ENCODE measurements around the gene NOS1AP.
A peak's percentile ranks its signal among the peaks of the same experiment; 100 is the strongest.

NOS1AP gene

DNA sequence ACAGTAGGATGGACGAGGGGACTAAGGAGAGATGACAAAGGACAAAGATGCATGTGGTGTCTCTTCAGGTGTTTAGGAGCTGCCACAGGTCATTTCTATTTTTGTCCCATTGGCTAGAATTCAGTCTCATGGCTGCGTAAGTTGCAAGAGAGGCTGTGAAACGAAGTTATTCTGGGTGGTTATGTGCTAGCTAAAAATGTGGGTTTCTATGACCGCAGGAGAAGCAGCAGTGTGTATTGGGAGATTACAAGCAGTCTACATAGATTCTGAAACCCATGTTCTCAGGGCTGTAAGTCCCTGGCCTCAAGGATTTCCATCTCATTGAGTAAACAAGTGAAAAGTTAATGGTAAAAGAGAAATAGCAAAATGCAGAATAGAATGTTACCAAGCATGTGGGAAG lies 196.5 kb downstream of the NOS1AP start:
- no peak for DNase-seq

DNA sequence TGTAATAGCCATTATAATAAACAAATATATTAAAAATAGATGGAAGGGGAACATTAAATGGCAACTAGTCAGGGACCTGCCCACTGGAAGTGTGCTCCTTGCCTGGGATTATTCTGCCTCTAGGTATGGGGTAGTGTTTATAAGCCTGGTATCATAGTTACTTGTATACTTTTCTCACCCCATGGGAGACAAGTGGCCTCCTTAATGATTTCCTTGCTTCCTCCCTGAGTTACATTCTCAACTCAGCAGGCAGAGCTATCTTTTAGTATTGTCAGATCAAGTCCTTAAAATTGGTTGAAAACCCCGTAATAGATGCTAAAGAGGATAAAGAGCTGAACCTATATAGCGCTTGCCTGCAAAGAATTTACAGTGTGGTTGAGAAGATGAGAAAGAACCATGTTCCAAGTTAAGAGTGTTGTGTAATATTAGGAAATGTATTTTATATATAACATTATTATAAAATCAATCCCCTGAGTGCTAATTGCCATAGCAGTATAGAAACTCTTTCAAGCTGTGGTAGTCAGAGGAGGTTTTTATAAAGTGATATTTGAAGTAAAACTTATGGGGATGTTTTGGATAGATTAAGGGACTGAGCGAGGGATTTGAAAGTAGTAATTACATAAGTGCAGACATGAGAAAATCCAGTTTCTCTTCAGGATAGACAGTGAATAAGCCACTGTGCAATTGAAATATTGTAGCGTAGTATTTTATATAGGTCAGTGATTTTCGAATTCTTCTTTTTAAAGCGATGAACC lies 200.7 kb downstream of the NOS1AP start:
- DNase-seq = no peak

DNA sequence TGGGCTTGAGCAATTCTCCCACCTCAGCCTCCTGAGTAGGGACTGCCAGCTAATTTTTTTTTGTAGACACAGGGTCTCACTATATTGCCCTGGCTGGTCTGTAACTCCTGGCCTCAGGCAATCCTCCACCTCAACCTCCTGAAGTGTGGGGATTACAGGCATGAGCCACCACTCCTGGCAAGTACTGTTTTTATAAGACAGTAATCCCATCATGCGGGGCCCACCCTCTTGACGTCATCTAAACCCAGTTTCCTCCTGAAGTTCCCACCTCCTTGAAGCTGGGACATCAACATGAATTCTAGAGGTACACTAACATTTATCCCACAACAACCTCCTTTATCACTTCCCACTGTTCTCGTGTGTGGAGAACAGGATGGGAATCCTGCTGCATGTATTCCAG lies 202.5 kb downstream of the NOS1AP start:
- no peak for DNase-seq

DNA sequence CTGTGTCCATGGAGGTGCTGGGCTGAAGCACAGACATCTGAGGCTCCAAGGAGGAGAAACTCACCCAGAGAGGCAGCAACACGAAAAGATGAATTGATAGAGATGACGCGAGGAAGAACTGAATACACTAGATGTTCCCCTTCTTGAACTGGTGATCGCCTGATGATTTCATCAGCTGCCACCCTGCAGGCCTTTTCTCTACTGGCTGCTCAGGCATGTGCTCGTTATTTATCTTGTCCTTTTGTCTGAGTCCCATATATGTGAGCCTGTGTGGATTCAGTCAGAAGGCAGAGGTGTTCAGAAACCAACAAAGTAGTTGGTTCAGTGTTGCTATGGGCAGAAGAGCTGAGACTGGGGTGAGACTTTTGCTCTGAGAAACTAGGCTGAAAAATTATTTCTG lies 202.9 kb downstream of the NOS1AP start:
- DNase-seq = no peak

DNA sequence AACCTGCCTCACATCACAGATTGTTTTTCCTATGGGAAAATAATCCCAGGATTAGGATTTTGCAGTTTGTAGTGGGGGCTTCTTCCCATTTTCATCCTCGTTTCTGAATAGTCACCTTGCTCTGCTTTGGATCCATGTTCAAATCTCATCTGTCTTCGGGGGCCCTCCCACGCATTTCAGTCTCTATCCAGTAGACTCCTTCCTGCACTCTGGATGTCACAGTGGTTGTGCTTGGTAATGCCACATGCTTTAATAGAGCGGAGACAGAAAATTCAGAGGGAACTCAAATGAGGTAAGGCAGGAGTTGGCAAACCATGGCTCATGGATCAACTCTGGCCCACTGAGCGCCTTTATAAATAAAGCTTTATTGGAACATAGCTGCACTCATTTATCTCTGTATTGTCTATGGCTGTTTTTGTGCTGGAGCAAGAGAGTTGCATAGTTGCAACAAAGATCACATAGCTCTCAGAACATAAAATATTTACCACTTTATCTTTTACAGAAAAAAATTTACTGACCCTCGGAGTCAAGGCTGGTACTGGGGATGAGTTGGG lies 206.2 kb downstream of the NOS1AP start:
- DNase-seq = no peak

DNA sequence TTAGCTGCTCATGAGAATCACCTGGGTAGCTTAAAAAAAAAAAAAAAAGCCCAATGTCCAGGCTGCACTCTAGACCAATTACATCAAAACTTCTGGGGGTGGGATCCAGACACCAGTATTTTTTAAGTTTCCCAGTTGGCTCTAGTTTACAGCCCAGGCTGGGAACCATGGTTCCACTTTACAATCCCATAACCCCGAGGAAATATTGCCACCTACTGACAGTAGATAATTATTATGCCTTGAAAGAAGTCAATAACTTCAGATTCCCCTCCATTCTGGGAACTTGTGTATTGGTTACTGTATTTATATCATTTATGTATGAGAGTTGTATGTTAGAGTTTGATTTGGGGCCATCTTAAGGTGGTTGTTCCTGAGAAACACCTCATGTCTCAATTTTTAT lies 207.0 kb downstream of the NOS1AP start:
- no peak for DNase-seq

DNA sequence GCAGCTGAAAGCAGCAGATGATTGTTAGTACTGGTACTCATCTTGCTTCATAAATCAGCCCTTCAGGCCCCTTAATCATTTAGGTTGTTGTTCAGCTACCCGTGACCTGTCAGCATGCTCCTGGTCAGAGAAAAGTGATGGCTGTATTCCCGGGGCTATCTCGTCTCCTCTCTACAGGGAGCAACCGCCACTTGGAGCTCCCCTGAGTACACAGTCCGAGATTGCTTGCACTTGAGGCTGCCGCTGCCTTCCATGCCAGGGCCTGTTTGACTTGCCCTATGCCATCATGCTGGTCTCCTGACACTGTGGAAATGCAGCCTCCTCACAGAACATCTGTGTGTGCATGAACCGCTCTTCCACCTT lies 209.6 kb downstream of the NOS1AP start:
- no peak for DNase-seq

DNA sequence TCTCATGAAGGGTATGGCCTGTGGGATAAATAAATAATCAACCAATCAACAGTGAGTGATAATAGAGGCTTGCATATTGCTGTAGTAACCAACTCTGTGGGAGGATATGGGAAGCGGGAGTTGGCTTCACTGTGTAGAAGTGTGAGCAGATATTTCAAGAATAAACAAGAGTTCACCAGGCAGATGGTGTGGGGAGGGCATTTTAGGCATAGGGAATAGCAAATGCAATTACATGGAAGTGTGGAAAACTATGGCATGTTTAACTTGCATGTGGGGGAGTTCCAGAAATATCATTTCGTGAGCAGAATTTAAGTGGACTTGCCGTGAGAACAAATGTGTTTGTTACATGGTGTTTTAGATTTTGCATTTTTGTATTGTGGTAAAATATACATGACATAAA lies 211.9 kb downstream of the NOS1AP start:
- no peak for DNase-seq

DNA sequence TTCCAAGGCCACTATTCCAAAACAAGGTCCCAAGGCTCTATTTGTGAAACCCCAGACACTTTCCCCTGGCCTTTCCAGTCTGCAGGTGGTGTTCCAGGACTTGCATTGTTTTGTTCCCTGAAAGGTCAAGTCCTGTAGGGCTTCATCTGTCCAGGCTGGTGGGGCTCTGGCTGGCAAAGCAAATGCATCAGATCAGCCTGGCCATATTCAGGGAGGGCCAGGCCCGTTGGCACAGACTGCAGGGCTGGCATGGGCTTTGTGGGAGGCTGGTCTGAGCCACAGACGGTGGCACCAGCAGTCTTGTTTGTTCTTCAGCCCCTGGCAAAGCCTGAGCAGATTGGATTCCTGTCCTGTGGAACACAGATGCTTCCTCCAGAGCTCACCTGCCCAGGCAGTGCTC lies 214.2 kb downstream of the NOS1AP start:
- peak; percentile 66 to 94 for DNase-seq

DNA sequence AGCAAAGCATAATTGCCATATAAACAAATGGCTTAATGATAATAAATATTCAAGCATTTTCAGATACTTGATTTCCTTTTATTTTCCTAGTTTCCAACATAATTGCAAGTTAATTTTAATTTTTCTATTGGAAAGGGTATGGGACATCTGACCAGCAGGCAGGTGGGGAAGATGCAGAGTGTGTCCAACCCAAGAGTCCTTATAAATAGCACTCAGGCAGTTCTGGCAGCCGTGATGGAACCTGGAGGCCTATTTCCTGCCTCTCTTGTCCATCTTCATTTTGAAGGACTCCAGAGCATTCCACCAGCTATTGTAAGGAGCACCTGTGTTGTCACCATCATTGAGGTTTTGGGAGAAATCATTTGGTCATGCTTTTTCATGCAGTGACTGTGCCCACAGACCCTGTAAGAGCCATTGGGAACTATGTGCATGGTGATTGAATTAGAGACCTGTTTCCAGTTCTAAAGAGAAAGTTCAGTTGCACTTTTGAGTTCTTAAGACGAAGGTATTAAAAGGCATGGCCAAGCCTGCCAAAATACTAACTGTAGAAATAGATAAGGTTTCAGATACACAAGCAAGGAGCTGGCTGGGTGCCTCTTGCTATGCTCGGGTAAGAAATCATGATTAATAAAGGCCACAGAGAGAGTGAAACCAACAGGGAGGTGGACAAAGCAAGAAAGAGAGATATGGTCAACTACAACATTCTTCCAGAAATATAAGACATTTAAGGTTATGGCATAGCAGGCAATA lies 214.9 kb downstream of the NOS1AP start:
- DNase-seq = no peak

DNA sequence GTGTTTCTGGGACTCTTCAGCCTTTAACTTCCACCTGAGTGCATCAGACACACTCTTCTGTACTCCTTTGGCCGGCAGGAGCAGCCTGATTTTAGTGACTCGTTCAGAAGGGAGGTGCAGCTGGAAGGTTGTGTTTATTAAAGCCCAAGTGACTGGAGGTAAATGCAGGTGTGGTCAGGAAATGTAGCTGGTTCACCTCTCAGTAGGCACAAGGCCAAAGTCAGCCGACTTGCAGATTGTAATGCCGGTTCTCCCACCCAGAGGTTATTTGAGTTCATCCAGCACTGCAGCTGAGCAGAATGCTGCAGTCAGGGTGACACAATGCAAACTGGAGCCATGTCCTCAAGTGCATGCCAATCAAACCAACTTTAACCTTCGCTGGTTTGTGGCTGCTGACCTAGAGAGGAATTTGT lies 215.7 kb downstream of the NOS1AP start:
- DNase-seq = no peak

DNA sequence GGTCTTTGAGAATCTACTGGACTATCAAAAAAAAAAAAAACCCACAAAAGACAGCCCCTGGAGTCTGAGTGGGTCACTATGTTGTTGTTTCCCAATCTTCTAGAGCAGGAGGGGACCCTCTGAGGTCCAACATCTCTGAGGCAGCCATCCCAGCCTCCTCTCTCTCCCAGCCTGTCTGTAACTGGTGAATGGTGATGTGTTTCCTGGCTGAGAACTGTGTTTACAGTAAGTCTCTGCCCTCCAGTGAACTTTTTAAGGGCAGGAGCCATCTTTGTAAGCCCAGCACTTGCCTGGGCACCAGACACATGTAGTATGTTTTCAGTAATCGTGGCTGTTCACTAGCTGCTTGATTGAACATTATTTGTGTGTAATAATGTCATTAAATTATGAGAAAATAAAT lies 221.5 kb downstream of the NOS1AP start:
- DNase-seq = no peak

DNA sequence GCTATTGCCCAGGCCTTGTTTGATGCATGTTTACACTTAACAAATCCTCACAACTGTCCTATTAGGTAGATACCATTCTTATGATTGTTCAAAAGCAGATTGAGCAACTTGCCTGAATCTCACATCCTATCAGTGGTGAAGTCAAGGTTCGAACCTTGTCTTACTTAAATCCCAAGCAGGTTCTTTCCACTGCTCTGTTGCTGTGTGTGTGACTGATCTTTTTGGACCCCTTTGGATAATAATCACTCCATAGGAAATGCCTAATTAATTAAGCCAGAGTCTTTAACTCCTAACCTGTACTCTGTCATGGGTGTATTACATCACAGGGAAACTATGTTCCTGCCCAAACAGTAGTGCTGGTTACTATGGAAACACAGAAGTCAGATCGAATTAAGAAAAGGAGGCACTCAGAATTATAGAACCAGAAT lies 222.9 kb downstream of the NOS1AP start:
- no peak for DNase-seq

DNA sequence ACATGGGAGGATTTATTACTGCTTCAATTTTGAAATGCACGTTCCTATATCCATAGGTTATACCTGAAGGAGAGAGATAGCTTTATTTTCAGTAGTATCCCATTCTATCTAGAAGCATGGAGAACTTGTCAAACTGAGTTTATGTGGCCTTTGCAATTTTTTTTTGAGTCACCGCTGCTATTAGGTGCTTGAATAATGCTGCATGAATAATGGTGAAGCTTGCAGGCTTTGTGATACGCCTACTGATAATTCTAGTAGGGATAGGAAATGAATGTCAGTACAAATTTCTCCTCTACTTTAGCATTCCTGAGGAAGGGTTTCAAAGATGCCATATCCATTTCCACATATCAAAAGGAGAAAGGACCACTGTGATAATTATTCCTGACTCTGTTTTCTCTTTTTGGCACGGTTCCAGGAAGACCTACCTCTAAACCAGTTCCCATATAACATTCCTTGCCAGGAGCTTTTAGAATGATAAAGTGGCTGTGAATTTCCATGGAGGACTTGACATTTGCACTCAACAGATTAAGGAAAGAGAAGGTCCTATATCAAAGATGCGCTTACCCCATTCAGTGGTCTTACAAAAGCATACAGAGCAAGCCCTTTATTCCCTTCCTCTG lies 223.7 kb downstream of the NOS1AP start:
- no peak for DNase-seq

DNA sequence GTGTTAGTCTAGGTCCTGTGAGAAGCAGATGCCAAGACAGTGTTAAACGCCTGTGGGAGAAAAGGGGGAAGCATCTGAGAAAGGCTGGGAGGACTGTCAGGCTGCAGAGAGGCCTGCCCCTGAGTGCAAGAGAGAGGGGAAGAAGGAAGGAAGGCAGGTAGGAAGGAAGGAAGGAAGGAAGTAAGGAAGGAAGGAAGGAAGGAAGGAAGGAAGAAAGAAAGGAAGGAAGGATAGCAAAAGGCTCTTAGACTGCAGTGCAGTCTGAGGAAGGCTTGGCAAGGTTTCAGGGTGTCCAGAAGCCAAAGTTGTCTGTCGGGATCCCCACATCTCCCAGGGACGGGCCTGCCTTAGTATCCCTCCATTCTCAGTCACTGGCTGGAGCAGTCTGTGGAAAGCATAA lies 224.5 kb downstream of the NOS1AP start:
- no peak for DNase-seq

DNA sequence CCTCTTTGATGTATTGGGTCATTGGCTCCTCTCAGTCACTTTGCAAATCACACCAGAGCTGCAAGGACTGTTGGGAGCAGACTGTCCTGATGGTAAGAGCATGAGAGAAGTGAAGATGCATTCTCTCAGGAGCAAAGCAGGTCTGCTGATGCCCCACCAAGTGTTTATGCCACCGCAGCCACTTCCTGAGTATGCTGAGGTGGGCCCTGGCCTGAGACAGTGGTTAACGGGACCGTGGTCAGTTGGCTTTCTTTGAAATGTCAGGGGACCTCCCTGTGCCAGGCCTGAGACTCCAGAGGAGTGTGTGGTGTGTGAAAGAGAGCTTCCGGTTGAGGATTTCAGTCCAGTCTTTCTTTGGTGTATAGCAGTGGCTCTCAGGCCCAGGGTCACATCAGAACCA lies 227.7 kb downstream of the NOS1AP start:
- DNase-seq = no peak

DNA sequence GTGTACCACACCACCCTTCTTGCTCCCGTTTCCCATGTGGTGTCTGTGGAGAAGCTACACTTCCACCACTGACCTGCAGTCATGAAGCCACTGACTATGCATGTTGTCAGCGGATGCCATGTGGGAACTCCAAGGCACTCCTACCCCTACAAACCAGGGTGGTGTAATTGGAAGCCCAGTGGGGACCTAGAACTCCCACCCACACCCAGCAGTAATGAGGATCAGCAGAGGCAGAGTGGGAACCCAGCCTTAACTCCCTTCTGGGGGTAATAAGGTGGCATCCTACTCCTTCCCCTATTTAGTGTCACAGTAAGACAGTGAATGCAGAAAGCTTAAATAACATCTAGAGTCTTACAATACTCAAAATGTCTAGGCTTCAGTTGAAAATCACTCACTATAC lies 228.8 kb downstream of the NOS1AP start:
- no peak for DNase-seq

DNA sequence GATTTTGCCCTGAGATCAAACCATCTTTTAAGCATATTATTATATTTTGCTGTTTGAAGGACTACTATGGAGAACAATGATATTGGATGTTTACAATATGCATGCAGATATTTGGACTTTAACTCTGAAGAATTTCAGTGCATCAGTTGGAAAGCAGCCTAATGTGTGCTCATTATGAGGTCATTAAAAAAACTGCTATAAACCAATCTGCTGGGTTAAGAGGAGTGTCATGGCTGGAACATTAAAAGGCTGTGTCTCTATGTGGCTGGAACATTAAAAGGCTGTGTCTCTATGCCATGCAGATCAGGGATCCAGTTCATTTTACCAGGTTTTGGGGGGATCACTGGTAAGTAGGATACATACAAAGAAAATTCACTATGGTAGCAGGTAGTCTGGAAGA lies 229.5 kb downstream of the NOS1AP start:
- no peak for DNase-seq

DNA sequence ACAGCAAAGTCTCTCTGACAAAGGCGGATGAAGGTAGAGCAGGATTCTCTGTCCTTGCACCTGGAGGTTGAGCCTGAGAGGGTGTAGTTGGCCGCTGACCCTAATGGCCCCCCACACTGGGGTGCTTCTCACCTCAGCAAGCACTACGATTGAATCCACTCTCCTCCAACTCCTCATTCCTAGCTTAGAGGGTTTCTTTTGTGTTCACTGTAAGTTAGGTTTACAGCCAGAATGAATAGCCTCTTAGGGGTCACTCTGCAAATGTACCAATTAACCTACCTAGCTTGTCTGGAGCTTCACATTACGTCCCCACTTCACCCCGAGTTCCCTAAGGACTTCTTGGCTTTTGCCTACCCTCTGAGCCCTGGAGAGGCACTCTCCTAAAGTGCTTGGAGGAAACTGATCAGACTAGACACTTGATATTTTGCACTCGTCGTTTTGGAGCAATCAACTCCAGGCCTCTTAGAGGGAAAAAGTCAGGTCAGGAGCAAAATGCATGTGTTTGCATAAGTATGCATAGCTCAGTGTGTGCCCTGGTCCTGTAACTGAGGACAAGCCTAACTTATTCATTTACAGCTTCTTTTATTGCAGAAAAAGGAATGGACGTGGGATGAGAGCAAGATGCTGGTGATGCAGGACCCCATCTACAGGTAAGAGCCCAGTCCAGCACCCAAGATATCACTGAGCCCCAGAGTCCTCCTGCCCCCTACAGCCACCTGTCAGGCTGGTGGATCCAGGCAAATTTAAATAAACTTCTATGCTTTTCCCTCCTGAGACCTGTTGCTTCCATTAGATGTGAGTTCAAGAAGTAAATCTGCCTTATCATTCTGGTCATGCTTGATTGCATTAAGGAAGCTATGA lies 230.8 kb downstream of the NOS1AP start:
- DNase-seq = no peak

DNA sequence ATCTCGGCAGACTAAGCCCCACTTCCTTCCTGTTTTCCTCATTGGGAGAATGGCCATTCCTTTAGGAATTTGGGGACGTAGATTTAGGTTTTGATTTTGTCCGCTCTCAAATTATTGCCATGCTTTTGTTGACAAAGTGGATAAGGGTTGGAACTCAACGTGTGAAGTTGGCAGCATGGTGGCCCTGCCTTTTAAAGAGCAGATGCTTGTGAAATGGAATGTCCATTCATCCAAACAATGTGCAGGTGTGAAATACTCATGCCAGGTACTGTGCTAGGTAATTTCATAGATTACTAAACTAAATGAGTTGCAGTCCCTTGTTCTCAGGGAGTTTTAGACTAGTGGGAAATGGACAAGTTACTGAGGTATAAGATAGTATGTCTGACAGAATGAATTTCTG lies 232.2 kb downstream of the NOS1AP start:
- no peak for DNase-seq

DNA sequence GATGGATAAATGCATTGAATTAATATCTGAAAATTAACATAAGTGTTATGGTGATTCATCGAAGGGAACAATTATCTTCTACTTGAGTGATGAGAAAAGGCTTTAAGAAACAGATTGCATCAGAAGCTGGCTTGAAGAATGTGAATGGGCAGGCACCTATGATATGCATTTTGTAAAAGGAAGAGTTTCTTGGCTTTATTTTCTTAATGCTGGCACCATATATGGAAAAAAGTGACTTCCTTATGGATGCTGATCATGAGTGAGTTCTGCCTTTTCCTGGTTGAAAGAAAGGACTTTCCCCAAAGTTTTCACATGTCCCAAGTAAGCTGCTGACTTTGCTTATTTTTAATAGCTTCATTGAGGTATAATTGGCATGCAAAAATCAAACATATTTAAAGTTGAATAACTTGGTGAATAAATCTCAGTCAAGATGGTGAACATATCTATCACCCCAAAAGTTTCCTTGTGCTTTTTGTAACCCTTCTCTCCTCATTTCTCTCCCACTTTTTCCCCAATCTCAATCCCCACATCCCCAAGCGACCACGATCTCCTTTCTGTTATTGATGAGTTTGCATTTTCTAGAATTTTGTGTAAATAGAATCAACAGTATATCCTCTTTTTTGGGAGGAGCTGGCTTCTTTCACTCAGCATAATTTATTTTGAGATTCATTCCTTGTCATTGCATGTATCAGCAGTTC lies 233.0 kb downstream of the NOS1AP start:
- DNase-seq = no peak

DNA sequence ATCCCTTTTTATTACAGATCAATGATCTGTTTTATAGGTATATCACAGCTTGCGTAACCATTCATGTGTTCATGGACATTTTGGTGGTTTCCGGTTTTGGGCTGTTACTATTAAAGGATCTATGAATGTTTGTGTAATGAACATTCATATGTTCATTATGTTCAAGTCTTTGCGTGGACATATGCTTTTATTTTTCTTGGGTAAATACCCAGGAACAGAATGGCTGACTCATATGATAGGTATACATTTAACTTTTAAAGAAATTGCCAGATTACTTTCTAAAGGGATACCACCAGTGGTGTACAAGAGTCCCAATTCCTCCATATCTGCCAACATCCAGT lies 233.5 kb downstream of the NOS1AP start:
- DNase-seq = no peak

Measured in cerebellar nuclear complex (tissue), 1 donor.